DND-41 (cell line): ENCODE data around the gene ALDH1A2.

Source experiments
- CTCF ChIP-seq: IDR thresholded peaks from 2 replicates; pipeline ENCODE4 v1.5.1; 2012; ENCODE audit warnings: borderline replicate concordance, low read length, moderate library complexity, mild to moderate bottlenecking; ENCODE audit not compliant: poor library complexity, severe bottlenecking; ENCODE audit errors: extremely low read depth
- EZH2 ChIP-seq: IDR thresholded peaks from 3 replicates; pipeline ENCODE4 v1.6.1; 2012; ENCODE audit warnings: borderline replicate concordance, low read depth, mild to moderate bottlenecking, moderate library complexity, low read length, inconsistent platforms; ENCODE audit not compliant: severe bottlenecking

- TF ChIP-seq CTCF (no peak), EZH2 (no peak)
Measured at GRCh38 chr15:57909388-57909787, 156.1 kb downstream of the ALDH1A2 start.
